SU-DHL-6 (cell line): ENCODE measurements around the gene CD96.

Experiments
- CTCF ChIP-seq: fragments of 200-600 bp; sonication (generic); IDR thresholded peaks from one replicate; pipeline ENCODE4 v1.5.1; 2017; ENCODE audit warnings: antibody characterized with exemption, mild to moderate bottlenecking, low read length, moderate library complexity; ENCODE audit not compliant: insufficient read depth, poor library complexity, severe bottlenecking
- EZH2phosphoT487 ChIP-seq: fragments of 200-600 bp; sonication (generic), shearing (Covaris generic); conservative IDR thresholded peaks from 2 replicates; pipeline ENCODE4 v1.6.1; 2018; ENCODE audit warnings: mild to moderate bottlenecking, antibody characterized with exemption, low read length, moderate library complexity, mixed read lengths

- TF ChIP-seq CTCF (no peak), EZH2phosphoT487 (no peak)
These were observed 52.2 kb downstream of the CD96 start for GRCh38 chr3:111594205-111594604.
